T-helper 17 cell (primary cell): ENCODE measurements around the gene CAMK2A. TPM values are rescaled to one million over a fixed set of nuclear protein-coding genes. Genes with fewer than 3 reads are reported as not detected.

Experiments
- ATAC-seq: fragments of 150-1000 bp; cut with Tn5 transposase; 2 replicates; pipeline ENCODE4 v1.10.0; 2021; ENCODE audit warnings: mild to moderate bottlenecking, moderate library complexity
- DNase-seq, 3 donors: peaks; one replicate each; pipeline versions ENCODE4 v3.0.0 to v3.0.0-alpha.2; 2020 to 2021
- H3K9me3 ChIP-seq: one replicate; pipeline ENCODE4 v1.7.0; 2013; ENCODE audit warnings: low read length, mild to moderate bottlenecking; ENCODE audit not compliant: control insufficient read depth, poor library complexity, severe bottlenecking
- H3K27ac Mint-ChIP-seq: one replicate; pipeline ENCODE4 v1.8.0; 2022; ENCODE audit warnings: mild to moderate bottlenecking, moderate library complexity, mixed read lengths
- H3K27me3 Mint-ChIP-seq: one replicate; pipeline ENCODE4 v1.8.0; 2022; ENCODE audit warnings: mixed read lengths
- H3K36me3 Mint-ChIP-seq: one replicate; pipeline ENCODE4 v1.8.0; 2022; ENCODE audit warnings: low read depth, mixed read lengths
- H3K4me1 Mint-ChIP-seq: one replicate; pipeline ENCODE4 v1.8.0; 2022; ENCODE audit warnings: mild to moderate bottlenecking, mixed read lengths
- H3K4me3 Mint-ChIP-seq: one replicate; pipeline ENCODE4 v1.8.0; 2022; ENCODE audit warnings: mild to moderate bottlenecking, moderate library complexity, mixed read lengths
- total RNA-seq, 4 donors: library from RNA in 2 of 4; stranded (reverse) in 2 of 4; gene quantifications; one replicate each; pipeline ENCODE4 v1.2.3 and lab custom pipeline; 2022 to 2026

The CAMK2A gene
- total RNA-seq, 2 donors from 2014 or later: not detected

DNA sequence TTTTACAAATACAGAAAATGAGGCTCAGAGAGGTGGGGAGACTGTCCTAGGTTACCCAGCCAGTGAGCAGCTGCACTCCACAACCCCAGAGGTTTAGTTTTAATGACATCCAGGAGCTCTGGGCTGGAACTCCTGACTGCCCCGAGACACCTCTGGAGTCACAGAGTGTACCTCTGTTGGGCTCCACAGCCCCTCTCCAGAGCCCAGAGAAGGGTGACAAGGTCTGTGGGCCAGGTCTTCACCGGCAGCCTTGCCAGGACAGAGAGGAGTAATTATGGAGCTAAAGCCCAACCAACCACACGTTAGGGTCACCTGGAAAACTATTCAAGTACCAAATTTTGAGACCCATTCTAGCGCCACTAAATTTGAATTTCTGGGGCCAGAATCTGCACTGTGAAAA lies 111.9 kb downstream of the CAMK2A start:
- ATAC-seq: no peak
- H3K9me3 ChIP-seq: no peaks in the 10 kb centered on the region
- peaks cover 50% of the 10 kb centered on the region for H3K27me3 Mint-ChIP-seq
- peaks cover 3% of the 10 kb centered on the region for H3K4me1 Mint-ChIP-seq
- H3K4me3 Mint-ChIP-seq: no peak overlapping the region
- no peak overlapping the region for H3K27ac Mint-ChIP-seq
- DNase-seq: no peak
- no peaks in the 10 kb centered on the region for H3K36me3 Mint-ChIP-seq

DNA sequence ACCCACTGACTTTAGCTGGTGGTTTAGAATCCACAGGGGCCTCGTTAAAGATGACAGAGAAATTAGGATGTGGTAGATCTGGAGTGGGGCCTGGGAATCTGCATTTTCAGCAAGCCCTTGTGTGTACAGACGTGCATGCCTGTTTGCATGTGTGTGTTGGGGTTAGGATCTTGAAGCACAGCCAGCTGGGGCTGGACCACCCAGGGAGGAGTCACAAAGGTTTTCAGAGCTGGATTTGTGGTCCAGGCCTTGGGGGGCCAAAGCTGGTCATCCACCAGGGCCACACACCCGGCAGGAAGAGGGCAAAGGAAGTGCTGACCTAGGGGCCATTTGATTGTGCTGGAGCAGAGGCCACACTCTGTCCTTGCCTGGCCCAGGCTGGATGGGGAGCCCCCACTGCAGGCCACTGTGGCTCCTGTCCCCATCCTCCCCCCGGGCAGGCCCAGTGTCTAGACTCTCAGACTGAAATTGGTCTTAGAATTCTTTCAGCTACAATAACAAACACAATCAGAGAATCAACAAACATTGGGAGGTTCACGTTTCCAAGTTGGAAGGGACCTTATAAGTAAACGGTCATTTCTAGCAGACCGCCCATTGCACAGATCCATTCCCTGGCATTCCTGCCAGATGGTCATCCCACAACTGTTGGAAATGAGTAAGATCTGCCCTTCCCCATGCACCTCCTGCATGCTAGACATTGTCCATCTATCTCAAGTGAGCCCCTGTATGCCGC lies 112.7 kb downstream of the CAMK2A start:
- Mint-ChIP-seq H3K4me1 (peaks cover 3% of the 10 kb centered on the region), H3K4me3 (no peak overlapping the region), H3K27me3 (peaks cover 56% of the 10 kb centered on the region), H3K36me3 (peaks cover 5% of the 10 kb centered on the region), H3K27ac (no peak overlapping the region)
- DNase-seq (no peak), ATAC-seq (no peak)
- no peaks in the 10 kb centered on the region for H3K9me3 ChIP-seq

DNA sequence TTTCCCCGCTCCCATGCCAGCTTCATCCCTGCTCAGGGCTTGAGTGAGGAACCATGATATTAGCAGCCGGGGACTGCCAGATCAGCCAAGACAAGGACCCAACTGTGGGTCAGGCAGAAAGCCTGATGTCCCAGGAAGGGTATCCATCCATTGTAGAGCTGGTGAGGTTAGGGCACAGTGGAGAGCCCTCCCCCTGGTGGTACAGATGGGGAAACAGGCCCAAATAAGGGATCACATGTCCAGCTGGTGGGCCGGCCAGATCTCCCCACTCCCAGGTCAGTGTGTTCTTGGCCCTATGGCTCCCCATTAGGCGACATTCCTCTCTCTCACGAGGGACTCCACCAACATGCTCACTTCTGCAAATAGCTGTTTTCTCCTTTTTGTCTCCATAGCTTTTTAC lies 114.0 kb downstream of the CAMK2A start:
- Mint-ChIP-seq H3K4me1 (peaks cover 3% of the 10 kb centered on the region), H3K27me3 (peaks cover 57% of the 10 kb centered on the region), H3K4me3 (no peak overlapping the region), H3K36me3 (peaks cover 5% of the 10 kb centered on the region), H3K27ac (no peak overlapping the region)
- no peaks in the 10 kb centered on the region for H3K9me3 ChIP-seq
- no peak for ATAC-seq
- DNase-seq: no peak

DNA sequence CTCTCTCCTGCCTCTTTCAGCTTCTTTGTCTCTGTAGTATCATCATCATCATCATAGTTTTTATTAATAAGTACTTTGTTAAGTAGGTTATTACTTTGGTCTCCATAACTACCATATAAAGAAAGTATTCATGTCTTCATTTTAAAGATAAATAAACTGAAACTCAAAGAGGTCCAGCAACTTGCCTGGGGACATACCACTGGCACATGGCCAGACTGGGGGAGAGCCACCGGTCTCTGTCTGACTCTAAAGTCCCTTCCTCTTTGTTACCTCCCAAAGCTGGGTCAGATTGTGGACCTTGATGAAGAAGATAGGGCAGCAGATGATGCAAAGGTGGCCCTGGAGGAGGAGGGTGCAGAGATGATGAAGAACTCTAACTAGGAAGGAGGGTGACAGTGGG lies 114.5 kb downstream of the CAMK2A start:
- ATAC-seq: no peak
- Mint-ChIP-seq H3K4me3 (no peak overlapping the region), H3K27me3 (peaks cover 62% of the 10 kb centered on the region), H3K36me3 (peaks cover 7% of the 10 kb centered on the region), H3K27ac (no peak overlapping the region), H3K4me1 (peaks cover 4% of the 10 kb centered on the region)
- no peak for DNase-seq
- H3K9me3 ChIP-seq: no peaks in the 10 kb centered on the region

DNA sequence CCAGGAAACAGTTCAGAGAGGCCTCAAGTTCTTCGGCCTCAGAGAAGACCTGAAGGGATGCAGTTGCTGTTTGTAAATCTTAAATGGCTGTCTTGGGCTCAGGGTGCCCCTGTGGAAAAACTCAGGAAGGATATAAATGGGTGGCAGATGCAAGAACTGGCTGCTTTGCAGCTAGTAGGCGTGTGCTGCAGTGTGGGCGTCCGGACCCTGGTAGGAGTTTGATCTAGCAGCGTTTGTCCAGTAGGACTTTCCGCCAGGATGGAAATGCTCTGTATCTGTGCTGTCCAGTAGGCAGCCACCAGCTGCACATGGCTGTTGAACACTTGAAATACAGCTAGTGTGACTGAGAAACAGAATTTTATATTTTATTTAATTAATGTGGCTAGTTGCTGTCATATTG lies 115.3 kb downstream of the CAMK2A start:
- DNase-seq (no peak), ATAC-seq (no peak)
- no peak overlapping the region for H3K27ac Mint-ChIP-seq
- H3K27me3 Mint-ChIP-seq: peaks cover 69% of the 10 kb centered on the region
- H3K36me3 Mint-ChIP-seq: peaks cover 7% of the 10 kb centered on the region
- H3K4me1 Mint-ChIP-seq: peaks cover 5% of the 10 kb centered on the region
- no peaks in the 10 kb centered on the region for H3K9me3 ChIP-seq
- H3K4me3 Mint-ChIP-seq: no peak overlapping the region

DNA sequence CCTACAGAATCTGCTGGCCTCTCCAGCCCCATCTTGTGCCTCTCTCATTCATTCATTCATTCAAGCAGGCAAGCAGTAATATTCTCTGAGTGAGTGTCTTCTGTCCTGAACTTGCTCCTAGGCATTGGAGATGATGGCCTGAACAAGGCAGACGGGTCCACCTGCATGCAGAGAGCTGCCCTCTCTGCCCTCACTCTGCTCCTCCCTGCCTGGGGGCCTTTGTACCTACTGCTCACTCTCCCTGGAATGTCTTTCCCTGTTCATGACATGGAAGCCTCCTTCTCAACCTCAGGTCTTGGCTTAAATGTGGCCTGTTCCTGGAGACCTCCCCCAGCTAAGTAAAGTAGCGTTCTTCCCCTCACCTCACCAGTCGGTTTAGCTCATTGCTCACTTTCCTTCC lies 116.4 kb downstream of the CAMK2A start:
- peaks cover 7% of the 10 kb centered on the region for H3K36me3 Mint-ChIP-seq
- no peak for ATAC-seq

DNA sequence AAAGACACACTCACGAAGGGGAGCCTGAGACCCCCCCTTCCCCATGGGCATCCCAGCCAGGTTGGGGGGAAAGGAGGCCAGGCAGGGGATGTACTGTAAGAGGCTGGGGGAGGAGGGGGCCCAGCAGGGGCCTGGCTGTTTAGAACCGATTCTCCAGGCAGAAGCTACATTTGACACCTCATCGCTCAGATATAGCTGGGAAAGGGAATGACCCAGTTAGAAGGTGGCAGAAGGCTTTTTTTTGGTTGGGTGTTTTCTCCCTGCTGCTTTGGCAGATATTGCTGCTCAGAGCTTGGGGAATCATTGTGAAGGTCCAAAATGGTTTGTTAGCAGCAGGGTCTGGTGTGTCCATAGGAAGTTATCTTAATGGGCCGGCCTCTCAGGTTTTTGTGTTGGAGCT lies 117.0 kb downstream of the CAMK2A start:
- ATAC-seq: no peak

More for the DNA sequence above, 116.4 kb downstream of the CAMK2A start:
- no peak overlapping the region for H3K4me3 Mint-ChIP-seq
- H3K27me3 Mint-ChIP-seq: peaks cover 73% of the 10 kb centered on the region
- no peak for DNase-seq
- no peaks in the 10 kb centered on the region for H3K9me3 ChIP-seq
- H3K27ac Mint-ChIP-seq: no peak overlapping the region
- H3K4me1 Mint-ChIP-seq: peaks cover 5% of the 10 kb centered on the region

DNA sequence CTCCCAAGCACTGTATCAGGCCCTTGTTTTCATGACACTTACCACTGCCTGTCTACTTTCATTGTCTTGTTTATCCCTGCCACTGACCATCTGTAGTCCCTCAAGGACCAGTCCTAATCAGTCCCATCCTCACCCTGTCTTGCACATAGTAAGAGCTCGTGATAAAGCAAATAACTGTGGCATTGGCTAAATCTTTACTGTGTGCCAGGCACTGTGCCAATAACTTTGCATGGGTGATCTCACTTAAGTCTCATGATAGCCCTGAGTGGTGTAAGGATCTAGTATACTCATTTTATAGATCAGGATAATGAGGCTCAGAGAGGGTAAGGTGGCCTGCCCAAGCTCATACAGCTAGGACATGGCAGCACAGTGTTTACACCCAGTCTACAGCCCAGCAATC lies 117.4 kb downstream of the CAMK2A start:
- Mint-ChIP-seq H3K36me3 (peaks cover 10% of the 10 kb centered on the region), H3K27ac (no peak overlapping the region), H3K4me1 (peaks cover 8% of the 10 kb centered on the region), H3K27me3 (peaks cover 82% of the 10 kb centered on the region), H3K4me3 (no peak overlapping the region)
- no peaks in the 10 kb centered on the region for H3K9me3 ChIP-seq
- no peak for ATAC-seq
- no peak for DNase-seq

More for the DNA sequence above, 117.0 kb downstream of the CAMK2A start:
- peaks cover 79% of the 10 kb centered on the region for H3K27me3 Mint-ChIP-seq
- peaks cover 8% of the 10 kb centered on the region for H3K36me3 Mint-ChIP-seq
- H3K27ac Mint-ChIP-seq: no peak overlapping the region
- no peak overlapping the region for H3K4me3 Mint-ChIP-seq
- peaks cover 6% of the 10 kb centered on the region for H3K4me1 Mint-ChIP-seq
- DNase-seq: no peak
- H3K9me3 ChIP-seq: no peaks in the 10 kb centered on the region

Other genes with a start within 250 kb of the CAMK2A start
- gene CSF1R, start 203.2 kb downstream of the CAMK2A start, total RNA-seq: 1 to 10 TPM; 2.7 to 3.4 TPM
- under 1 TPM in 1 of 2 donors, not detected in 1; 0.57 TPM for gene PDGFRB, start 133.9 kb downstream of the CAMK2A start, total RNA-seq
- not detected for gene CDX1, start 123.0 kb downstream of the CAMK2A start, total RNA-seq
- gene SLC6A7, start 99.7 kb downstream of the CAMK2A start, total RNA-seq: not detected
- gene ARSI, start 13.1 kb upstream of the CAMK2A start, total RNA-seq: not detected
- 10 to 100 TPM; 49.2 to 57.3 TPM for gene TCOF1, start 67.9 kb upstream of the CAMK2A start, total RNA-seq
- 100 to 1,000 TPM; 477 to 721 TPM for gene CD74, start 123.1 kb upstream of the CAMK2A start, total RNA-seq
- gene RPS14, start 160.0 kb upstream of the CAMK2A start, total RNA-seq: 1,000 to 10,000 TPM; 3,455 to 4,953 TPM
- 10 to 100 TPM in 1 of 2 donors, 1 to 10 TPM in 1; 2.2 to 13.7 TPM for gene NDST1, start 218.4 kb upstream of the CAMK2A start, total RNA-seq